Measurements from ENCODE around the gene LATS2.

- TF ChIP-seq CTCF (IDR thresholded peaks at IDR 0.05), result no peak
- TF ChIP-seq POLR2A (IDR thresholded peaks at IDR 0.05), result no peak
Measured at GRCh38 chr13:21104199-21105019, 43.0 kb upstream of the LATS2 start.

Measured in uterus (tissue), 2 donors.